ENCODE measurements around the gene SCYL1.

The SCYL1 gene

DNA sequence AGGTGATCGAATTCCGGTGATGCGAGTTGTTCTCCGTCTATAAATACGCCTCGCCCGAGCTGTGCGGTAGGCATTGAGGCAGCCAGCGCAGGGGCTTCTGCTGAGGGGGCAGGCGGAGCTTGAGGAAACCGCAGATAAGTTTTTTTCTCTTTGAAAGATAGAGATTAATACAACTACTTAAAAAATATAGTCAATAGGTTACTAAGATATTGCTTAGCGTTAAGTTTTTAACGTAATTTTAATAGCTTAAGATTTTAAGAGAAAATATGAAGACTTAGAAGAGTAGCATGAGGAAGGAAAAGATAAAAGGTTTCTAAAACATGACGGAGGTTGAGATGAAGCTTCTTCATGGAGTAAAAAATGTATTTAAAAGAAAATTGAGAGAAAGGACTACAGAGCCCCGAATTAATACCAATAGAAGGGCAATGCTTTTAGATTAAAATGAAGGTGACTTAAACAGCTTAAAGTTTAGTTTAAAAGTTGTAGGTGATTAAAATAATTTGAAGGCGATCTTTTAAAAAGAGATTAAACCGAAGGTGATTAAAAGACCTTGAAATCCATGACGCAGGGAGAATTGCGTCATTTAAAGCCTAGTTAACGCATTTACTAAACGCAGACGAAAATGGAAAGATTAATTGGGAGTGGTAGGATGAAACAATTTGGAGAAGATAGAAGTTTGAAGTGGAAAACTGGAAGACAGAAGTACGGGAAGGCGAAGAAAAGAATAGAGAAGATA lies 25.7 kb upstream of the SCYL1 start, which contains the start of gene MALAT1:
MALAT1 (plus strand) TSS at position 69 of the 736 bp plus-strand sequence.
- peaks cover 32% of the 10 kb centered on the region for H3K4me1 ChIP-seq (ENCODE audit: insufficient read depth, low read length)
- H3K4me3 ChIP-seq (ENCODE audit: low read depth in 1 of 2, low read length in 2 of 2), result peak within 1 kb of the TSS; percentile 89 to 98
- ATAC-seq (ENCODE audit: insufficient read depth, low read depth), result no peak
- peaks cover 86% of the 10 kb centered on the region for H3K79me2 ChIP-seq (ENCODE audit: insufficient read depth, low read length)
- H2AFZ ChIP-seq (ENCODE audit: low read depth, low read length), result peak within 1 kb of the TSS; percentile 40; the same call in 1 of the 2 replicates
- H3K4me2 ChIP-seq (ENCODE audit: insufficient read depth, low read length), result peak within 1 kb of the TSS; percentile 84
- no peaks in the 10 kb centered on the region for H3K27me3 ChIP-seq (ENCODE audit: insufficient read depth, low read length, poor library complexity)
- H3K36me3 ChIP-seq (ENCODE audit: insufficient read depth, low read length), result peaks cover 46% of the 10 kb centered on the region
- peaks cover 48% of the 10 kb centered on the region for H4K20me1 ChIP-seq (ENCODE audit: insufficient read depth, low read length)
- peak within 1 kb of the TSS; percentile 100 for H3K27ac ChIP-seq (ENCODE audit: low read length)
- no peak for TF ChIP-seq CTCF (IDR thresholded peaks at IDR 0.05; ENCODE audit: borderline replicate concordance, extremely low read depth, low read length, poor library complexity, severe bottlenecking)
- TF ChIP-seq EZH2 (IDR thresholded peaks at IDR 0.05; ENCODE audit: borderline replicate concordance, low read depth, low read length, severe bottlenecking), result no peak
- peak; percentile 93 for DNase-seq
- peaks cover 2% of the 10 kb centered on the region for H3K9me3 ChIP-seq (ENCODE audit: insufficient read depth, low read length, severe bottlenecking)
- peak within 1 kb of the TSS; percentile 96 for H3K9ac ChIP-seq (ENCODE audit: low read depth, low read length)

DNA sequence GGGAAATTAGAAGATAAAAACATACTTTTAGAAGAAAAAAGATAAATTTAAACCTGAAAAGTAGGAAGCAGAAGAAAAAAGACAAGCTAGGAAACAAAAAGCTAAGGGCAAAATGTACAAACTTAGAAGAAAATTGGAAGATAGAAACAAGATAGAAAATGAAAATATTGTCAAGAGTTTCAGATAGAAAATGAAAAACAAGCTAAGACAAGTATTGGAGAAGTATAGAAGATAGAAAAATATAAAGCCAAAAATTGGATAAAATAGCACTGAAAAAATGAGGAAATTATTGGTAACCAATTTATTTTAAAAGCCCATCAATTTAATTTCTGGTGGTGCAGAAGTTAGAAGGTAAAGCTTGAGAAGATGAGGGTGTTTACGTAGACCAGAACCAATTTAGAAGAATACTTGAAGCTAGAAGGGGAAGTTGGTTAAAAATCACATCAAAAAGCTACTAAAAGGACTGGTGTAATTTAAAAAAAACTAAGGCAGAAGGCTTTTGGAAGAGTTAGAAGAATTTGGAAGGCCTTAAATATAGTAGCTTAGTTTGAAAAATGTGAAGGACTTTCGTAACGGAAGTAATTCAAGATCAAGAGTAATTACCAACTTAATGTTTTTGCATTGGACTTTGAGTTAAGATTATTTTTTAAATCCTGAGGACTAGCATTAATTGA lies 25.0 kb upstream of the SCYL1 start:
- DNase-seq, result no peak
- no peak for TF ChIP-seq CTCF (IDR thresholded peaks at IDR 0.05; ENCODE audit: borderline replicate concordance, extremely low read depth, low read length, poor library complexity, severe bottlenecking)
- TF ChIP-seq EZH2 (IDR thresholded peaks at IDR 0.05; ENCODE audit: borderline replicate concordance, low read depth, low read length, severe bottlenecking), result no peak
- Histone ChIP-seq H3K36me3 (ENCODE audit: insufficient read depth, low read length) (peaks cover 53% of the 10 kb centered on the region), H3K27me3 (ENCODE audit: insufficient read depth, low read length, poor library complexity) (no peaks in the 10 kb centered on the region), H3K4me1 (ENCODE audit: insufficient read depth, low read length) (peaks cover 39% of the 10 kb centered on the region), H4K20me1 (ENCODE audit: insufficient read depth, low read length) (peaks cover 55% of the 10 kb centered on the region), H3K4me2 (ENCODE audit: insufficient read depth, low read length) (peak overlapping the region; percentile 84), H3K4me3 (ENCODE audit: low read depth in 1 of 2, low read length in 2 of 2) (peak overlapping the region; percentile 89 to 98), H3K9me3 (ENCODE audit: insufficient read depth, low read length, severe bottlenecking) (peaks cover 2% of the 10 kb centered on the region), H3K9ac (ENCODE audit: low read depth, low read length) (peak overlapping the region; percentile 96), H3K79me2 (ENCODE audit: insufficient read depth, low read length) (peaks cover 93% of the 10 kb centered on the region), H2AFZ (ENCODE audit: low read depth, low read length) (no peak overlapping the region), H3K27ac (ENCODE audit: low read length) (peak overlapping the region; percentile 100)
- ATAC-seq (ENCODE audit: insufficient read depth, low read depth), result no peak

DNA sequence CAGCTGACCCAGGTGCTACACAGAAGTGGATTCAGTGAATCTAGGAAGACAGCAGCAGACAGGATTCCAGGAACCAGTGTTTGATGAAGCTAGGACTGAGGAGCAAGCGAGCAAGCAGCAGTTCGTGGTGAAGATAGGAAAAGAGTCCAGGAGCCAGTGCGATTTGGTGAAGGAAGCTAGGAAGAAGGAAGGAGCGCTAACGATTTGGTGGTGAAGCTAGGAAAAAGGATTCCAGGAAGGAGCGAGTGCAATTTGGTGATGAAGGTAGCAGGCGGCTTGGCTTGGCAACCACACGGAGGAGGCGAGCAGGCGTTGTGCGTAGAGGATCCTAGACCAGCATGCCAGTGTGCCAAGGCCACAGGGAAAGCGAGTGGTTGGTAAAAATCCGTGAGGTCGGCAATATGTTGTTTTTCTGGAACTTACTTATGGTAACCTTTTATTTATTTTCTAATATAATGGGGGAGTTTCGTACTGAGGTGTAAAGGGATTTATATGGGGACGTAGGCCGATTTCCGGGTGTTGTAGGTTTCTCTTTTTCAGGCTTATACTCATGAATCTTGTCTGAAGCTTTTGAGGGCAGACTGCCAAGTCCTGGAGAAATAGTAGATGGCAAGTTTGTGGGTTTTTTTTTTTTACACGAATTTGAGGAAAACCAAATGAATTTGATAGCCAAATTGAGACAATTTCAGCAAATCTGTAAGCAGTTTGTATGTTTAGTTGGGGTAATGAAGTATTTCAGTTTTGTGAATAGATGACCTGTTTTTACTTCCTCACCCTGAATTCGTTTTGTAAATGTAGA lies 24.3 kb upstream of the SCYL1 start:
- no peak for TF ChIP-seq EZH2 (IDR thresholded peaks at IDR 0.05; ENCODE audit: borderline replicate concordance, low read depth, low read length, severe bottlenecking)
- TF ChIP-seq CTCF (IDR thresholded peaks at IDR 0.05; ENCODE audit: borderline replicate concordance, extremely low read depth, low read length, poor library complexity, severe bottlenecking), result peak; percentile 15
- peaks cover 46% of the 10 kb centered on the region for H3K4me1 ChIP-seq (ENCODE audit: insufficient read depth, low read length)
- H3K4me2 ChIP-seq (ENCODE audit: insufficient read depth, low read length), result peak overlapping the region; percentile 84
- peaks cover 62% of the 10 kb centered on the region for H4K20me1 ChIP-seq (ENCODE audit: insufficient read depth, low read length)
- H3K9ac ChIP-seq (ENCODE audit: low read depth, low read length), result peak overlapping the region; percentile 96
- H3K9me3 ChIP-seq (ENCODE audit: insufficient read depth, low read length, severe bottlenecking), result peaks cover 2% of the 10 kb centered on the region
- peak overlapping the region; percentile 89 to 98 for H3K4me3 ChIP-seq (ENCODE audit: low read depth in 1 of 2, low read length in 2 of 2)
- H3K79me2 ChIP-seq (ENCODE audit: insufficient read depth, low read length), result peaks cover 96% of the 10 kb centered on the region
- peaks cover 61% of the 10 kb centered on the region for H3K36me3 ChIP-seq (ENCODE audit: insufficient read depth, low read length)
- peak; percentile 59 for DNase-seq
- H3K27me3 ChIP-seq (ENCODE audit: insufficient read depth, low read length, poor library complexity), result no peaks in the 10 kb centered on the region
- H2AFZ ChIP-seq (ENCODE audit: low read depth, low read length), result no peak overlapping the region
- peak overlapping the region; percentile 100 for H3K27ac ChIP-seq (ENCODE audit: low read length)
- no peak for ATAC-seq (ENCODE audit: insufficient read depth, low read depth)
